Right ventricle myocardium inferior (tissue), 1 donor: ENCODE data around the gene RLN3. TPM values are rescaled to one million over a fixed set of nuclear protein-coding genes. Genes with fewer than 3 reads are reported as not detected.

Experiments used
- ATAC-seq: fragments of 200-7000 bp; cut with Tn5 transposase; one replicate; pipeline ENCODE4 v1.9.1; 2020; ENCODE audit warnings: mild to moderate bottlenecking, moderate library complexity
- DNase-seq: peaks from one replicate; pipeline ENCODE4 v3.0.0; 2021; ENCODE audit errors: missing footprints
- intact Hi-C: fragments of 100-400 bp; cut with DNase I; formaldehyde crosslinking; loops from one replicate; pipeline ENCODE4 v1.11.0; 2022
- total RNA-seq: library from RNA; stranded (reverse); fragmentation: NEBNext Ultra II Directional; extraction: Animal tissue kit (Norgen Biotek cat#: 25700); gene quantifications from one replicate; pipeline ENCODE4 v1.2.1, GENCODE V29; 2021
- donor health status: DM: no; HTN: yes; CAD: no; lungs with severe emphysema.

The RLN3 gene
- total RNA-seq, 1 donor from 2014 or later = not detected

DNA sequence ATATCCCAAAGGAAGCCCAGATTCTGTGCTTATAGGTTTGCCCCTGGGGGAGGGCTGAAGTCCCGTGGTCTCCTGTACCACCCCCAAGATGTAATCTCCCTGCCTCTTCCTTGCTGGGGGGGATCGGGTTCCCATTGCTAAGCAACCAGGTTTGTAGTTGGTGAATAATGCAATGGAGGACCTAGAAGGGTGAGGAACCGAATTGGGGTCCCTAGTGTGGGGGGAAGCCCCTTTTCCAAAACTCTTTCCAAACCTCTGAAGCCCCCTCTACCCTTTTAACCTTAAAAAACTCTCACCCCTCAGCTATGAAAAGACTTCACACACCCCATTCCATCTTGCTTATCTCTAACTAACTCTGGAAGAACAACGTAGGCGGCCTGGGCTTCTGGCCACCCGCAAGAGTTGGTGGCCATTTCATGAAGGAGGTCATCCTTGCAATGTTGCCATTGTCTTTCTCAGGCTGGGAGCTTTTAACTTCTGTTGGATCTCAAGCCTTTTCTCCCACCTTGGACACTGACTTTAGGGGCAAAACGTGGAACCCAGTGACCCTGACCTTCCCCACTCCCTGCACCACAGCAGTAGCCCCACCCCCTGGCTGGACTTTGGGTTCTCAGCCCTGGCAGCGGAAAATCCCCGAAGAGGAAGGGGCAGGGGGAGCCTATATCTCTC lies 33.3 kb downstream of the RLN3 start:
- DNase-seq (no peak), ATAC-seq (no peak)
- intact Hi-C loops = no loop called here

DNA sequence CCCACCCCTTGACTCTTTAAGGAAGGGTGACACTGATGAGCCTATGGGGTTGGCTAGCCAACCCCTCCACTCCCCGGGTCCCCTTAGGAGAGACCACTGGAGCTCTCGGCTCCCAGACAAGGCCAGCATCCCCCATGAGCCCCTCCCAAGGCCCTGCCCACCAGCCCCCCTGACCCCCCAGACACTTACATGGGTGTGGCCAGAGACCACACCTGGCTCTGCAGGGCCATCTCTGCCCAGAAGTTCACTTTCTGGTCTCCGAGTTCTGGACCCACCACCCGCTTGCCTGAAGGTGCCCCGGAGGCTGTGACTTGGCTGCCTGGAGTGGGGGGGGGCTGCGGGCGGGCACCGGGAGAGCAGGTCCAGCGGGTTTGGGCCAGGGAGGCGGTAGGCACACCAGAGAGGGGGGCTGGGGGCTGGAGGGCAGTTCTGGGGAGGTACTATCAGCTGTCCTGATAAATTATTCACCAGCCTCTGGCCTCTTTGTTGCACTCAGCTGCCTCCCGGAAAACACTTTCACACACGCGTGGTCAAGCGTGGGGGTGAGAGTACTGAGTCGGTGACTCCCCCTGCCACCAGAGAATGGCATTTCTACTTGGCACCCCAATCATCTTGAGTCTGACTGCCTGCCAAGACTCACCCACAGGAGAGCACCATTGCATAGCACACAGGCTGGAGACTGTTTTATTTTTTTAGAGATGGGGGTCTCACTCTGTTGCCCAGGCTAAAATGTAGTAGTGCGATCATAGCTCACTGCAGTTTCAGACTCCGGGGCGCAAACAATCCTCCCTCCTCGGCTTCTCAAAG lies 34.0 kb downstream of the RLN3 start, which contains the start of gene PALM3:
Gene PALM3 (minus strand): TSS at position 326 of the 807 bp plus-strand sequence. CDS start 96 bp downstream, at position 230.
- ATAC-seq (no peak), DNase-seq (no peak)
- intact Hi-C loops = no loop called here

DNA sequence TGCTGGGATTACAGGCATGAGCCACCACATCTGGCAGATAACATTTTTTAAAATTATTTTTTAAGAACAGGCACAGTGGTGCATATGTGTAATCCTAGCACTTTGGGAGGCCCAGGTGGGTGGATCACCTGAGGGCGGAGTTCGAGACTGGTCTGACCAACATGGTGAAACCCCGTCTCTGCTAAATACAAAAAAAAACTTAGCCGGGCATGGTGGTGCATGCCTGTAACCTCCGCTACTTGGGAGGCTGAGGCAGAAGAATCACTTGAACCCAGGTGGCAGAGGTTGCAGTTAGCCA lies 34.6 kb downstream of the RLN3 start:
- ATAC-seq (no peak), DNase-seq (no peak)
- intact Hi-C loops = no loop called here

DNA sequence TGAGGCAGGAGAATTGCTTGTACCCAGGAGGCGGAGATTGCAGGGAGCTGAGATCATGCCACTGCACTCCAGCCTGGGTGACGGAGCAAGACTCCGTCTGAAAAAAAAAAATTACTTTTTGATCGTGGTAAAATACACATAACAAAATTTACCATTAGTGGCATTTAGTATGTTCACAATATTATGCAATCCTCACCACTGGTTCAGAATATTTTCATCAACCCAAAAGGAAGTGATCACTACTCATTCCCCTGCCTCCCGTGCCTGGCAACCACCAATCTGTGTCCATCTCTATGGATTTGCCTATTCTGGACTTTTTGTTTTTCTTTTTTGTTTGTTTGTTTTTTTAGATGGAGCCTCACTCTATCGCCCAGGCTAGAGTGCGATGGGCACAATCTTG lies 35.2 kb downstream of the RLN3 start:
- intact Hi-C loops = no loop called here
- DNase-seq (no peak), ATAC-seq (no peak)

DNA sequence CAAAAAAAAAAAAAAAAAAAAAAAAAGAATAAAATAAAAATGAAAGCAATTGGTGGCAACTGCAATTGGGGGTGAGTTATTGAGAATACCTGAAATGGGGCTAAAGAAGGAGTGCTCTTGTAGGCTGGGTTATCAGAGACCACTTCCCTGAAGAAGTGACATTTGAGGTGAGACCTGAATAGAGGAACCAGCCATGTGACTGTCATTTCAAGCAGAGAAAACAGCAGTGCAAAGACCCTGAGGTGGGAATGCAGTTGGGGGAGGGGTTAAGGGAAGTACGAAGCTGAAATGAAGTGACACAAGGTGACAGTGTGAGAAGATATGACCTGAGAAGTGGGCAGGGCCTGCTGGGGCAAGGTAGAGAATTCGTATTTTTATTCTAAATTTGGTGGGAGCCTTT lies 38.2 kb downstream of the RLN3 start:
- intact Hi-C loops = no loop called here
- ATAC-seq (no peak), DNase-seq (no peak)

DNA sequence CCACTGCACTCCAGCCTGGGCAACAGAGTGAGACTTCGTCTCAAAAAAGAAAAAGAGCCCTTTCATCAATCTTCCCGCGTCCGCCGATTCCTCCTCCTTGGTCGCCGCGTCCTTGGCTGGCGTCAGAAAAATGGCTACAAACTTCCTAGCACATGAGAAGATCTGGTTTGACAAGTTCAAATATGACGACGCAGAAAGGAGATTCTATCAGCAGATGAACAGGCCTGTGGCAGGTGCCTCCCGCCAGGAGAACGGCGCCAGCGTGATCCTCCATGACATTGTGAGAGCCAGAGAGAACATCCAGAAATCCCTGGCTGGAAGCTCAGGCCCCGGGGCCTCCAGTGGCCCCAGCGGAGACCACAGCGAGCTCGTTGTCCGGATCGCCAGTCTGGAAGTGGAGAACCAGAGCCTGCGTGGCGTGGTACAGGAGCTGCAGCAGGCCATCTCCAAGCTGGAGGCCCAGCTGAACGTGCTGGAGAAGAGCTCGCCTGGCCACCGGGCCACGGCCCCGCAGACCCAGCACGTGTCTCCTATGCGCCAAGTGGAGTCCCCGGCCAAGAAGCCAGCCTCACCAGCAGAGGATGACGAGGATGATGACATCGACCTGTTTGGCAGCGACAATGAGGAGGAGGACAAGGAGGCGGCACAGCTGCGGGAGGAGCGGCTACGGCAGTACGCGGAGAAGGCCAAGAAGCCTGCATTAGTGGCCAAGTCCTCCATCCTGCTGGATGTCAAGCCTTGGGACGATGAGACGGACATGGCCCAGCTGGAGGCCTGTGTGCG lies 42.5 kb downstream of the RLN3 start:
- peak; percentile 74 for DNase-seq
- ATAC-seq = no peak
- intact Hi-C loops = loop anchor here (10.0 kb wide), 1 partner anchor 286 kb away; no protein-coding TSS in a partner anchor

DNA sequence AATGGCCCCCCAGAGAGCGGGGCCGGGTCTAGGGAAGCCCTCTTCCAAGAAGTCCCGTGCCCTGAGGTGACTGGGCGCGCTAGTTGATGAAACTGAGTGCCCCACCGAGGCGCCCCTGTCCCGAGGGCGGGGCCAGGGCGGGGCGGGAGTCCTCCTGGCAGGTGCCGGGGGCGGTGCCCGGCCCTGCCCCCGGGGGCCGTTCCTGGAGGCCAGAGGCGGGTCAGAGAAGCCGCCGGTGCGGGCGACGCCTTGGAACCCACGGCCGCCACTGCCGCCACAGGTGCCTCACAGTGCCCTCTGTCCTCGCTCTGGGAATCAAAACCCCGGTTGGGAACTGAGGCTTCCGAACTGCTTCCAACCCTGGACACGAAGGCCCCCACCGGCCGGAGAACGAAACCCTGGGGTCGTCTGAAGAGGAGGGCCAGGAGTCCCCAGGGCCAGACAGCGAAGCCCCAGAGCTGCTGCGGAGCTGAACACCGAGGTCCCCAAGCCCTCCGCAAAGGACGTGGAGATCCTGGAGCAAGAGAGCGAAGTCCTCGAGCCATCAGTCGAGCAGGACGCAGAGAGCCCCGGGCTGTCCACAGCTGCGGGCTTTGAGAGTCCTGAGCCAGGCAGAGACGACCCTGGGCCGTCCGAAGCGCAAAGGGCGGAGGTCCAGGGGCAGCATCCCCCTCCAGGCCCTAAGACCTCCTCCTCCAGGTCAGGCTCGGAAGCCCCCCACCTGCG lies 44.8 kb downstream of the RLN3 start, which contains the start of gene MISP3:
Gene MISP3 (plus strand): TSS at position 252 of the 726 bp plus-strand sequence. CDS start 524 bp downstream, outside the sequence.
- ATAC-seq = peak; percentile 49
- no peak for DNase-seq
- intact Hi-C loops = loop anchor here (1.0 to 10.0 kb wide), 3 partner anchors 68 to 288 kb away; no protein-coding TSS in a partner anchor

DNA sequence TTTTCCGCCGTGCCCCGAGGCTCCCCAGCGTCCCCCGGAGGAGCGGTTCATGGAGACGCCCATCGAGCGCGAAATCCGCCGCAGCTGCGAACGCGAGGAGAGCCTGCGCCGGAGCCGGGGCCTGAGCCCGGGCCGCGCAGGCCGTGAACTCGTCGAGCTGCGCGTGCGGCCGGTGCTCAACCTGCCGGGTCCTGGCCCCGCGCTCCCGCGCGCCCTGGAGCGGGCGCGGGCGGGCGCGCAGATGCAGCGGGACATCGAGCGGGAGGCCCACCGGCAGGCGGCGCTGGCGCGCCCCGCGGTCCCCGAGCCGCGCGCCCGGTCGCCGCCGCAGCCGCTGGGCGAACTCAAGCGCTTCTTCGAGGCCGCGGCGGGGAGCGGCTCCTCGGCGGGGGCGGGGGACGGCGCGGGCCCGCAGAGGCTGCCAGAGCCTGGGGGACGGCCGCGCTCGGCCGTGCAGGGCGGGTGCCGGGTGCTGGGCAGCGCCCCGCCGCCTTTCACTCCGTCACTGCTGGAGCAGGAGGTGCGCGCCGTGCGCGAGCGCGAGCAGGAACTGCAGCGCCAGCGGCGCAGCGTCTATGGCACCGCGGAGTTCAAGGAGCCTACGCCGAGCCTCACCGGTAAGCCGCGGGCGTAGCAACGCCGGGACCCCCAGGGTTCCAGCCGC lies 45.4 kb downstream of the RLN3 start:
- intact Hi-C loops = loop anchor here (2.0 to 10.0 kb wide), 2 partner anchors 69 to 289 kb away; no protein-coding TSS in a partner anchor

DNA sequence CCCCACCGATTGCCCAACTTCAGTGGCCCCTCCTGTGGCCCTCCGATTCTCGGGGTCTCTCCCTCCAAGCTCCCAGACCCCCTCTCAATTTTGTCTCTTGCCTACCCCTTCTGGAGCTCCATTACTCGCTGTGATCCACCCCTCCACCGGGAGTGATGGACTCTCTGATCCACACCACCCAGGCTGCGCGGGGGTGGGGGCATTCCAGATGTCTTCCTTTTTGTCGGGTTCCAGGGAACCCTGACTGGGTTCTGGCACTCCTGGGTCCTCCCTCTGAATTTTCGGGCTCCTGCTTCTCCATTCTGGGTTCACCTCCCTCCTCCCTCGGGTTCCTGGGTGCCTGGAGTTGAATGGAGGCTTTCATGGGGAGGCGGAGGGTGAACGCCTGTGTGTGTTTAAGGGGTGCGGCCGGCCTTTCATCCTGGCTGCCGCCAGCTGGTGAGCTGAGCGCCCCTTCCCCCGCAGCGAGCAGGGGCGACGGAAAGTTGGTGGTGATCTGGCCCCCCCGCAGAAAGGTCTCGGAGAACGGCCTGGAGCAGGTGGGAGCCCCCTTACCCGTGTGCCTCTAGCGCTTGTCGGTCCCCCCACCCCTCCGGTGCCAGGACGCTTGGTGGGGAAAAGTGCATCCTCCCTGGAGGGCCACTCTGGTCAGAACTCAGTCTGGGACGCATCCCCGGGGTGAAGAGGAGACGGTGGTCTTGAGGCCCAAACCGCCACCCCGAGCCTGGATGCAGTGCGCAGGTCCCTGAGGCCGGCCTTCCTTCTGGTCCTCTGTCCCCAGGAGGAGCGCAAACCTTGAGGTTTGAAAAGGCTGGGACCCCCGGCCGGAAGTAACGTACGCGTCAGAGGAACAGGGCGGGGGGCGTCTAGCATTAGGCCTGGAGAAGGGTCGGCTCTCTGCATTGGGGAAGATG lies 46.2 kb downstream of the RLN3 start:
- ATAC-seq (no peak), DNase-seq (no peak)
- intact Hi-C loops = loop anchor here (2.0 to 10.0 kb wide), 2 partner anchors 69 to 289 kb away; no protein-coding TSS in a partner anchor

More for the DNA sequence above, 45.4 kb downstream of the RLN3 start:
- DNase-seq = peak; percentile 91
- peak; percentile 41 for ATAC-seq

DNA sequence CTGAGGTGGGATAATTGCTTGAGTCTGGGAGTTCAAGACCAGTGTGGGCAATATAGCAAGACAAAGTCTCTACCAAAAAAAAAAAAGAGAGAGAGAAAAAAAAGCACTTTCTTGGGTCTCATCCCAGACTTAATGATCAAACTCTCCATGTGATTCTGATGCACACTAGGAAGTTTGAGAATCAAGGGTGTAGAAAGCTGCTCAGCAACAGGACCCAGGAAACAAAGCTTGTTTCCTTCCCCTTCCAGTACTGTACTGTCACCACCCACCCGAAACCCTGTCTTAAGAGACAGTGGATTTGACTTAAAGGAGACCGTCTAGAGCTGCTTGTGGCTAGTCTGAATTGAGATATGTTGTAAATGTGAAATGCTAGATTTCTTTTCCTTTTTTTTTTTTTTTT lies 50.5 kb downstream of the RLN3 start:
- ATAC-seq (no peak), DNase-seq (no peak)
- intact Hi-C loops = loop anchor here (10.0 kb wide), 1 partner anchor 294 kb away; no protein-coding TSS in a partner anchor

Other genes starting within 250 kb of the RLN3 start
- 2.1 TPM for gene ZSWIM4, start 232.7 kb upstream of the RLN3 start, total RNA-seq
- 0.68 TPM for gene NANOS3, start 151.0 kb upstream of the RLN3 start, total RNA-seq
- 0.76 TPM for gene BRME1, start 122.0 kb upstream of the RLN3 start, total RNA-seq
- 18.7 TPM for gene CC2D1A, start 121.9 kb upstream of the RLN3 start, total RNA-seq
- 2.5 TPM for gene PODNL1, start 89.7 kb upstream of the RLN3 start, total RNA-seq
- gene DCAF15, start 75.6 kb upstream of the RLN3 start, total RNA-seq = 18.0 TPM
- gene RFX1, start 21.8 kb upstream of the RLN3 start, total RNA-seq = 15.4 TPM
- 5.6 TPM for gene IL27RA, start 3.6 kb downstream of the RLN3 start, total RNA-seq
- 0.41 TPM for gene PALM3, start 33.9 kb downstream of the RLN3 start, total RNA-seq
- 7.3 TPM for gene MISP3, start 44.6 kb downstream of the RLN3 start, total RNA-seq
- not detected for gene C19orf67, start 57.6 kb downstream of the RLN3 start, total RNA-seq
- 60.2 TPM for gene SAMD1, start 62.6 kb downstream of the RLN3 start, total RNA-seq
- 494 TPM for gene PRKACA, start 89.6 kb downstream of the RLN3 start, total RNA-seq
- 2.0 TPM for gene ASF1B, start 108.4 kb downstream of the RLN3 start, total RNA-seq
- gene ADGRL1, start 178.0 kb downstream of the RLN3 start, total RNA-seq = 27.0 TPM